Caco-2 (cell line): ENCODE results near the gene MMP26. TPM values are rescaled to one million over a fixed set of nuclear protein-coding genes. Genes with fewer than 3 reads are reported as not detected.

Experiments
- BruUV-seq: library from RNA; stranded (reverse); fragments of 400-500 nt; replicated peaks from 2 replicates; lab custom pipeline; 2021; lab: Mats Ljungman, UMichigan
- CTCF ChIA-PET: fragments of 300-600 bp; sonication (Branson Sonifier 250); formaldehyde crosslinking; loops from one replicate; lab custom pipeline; 2022; ENCODE audit warnings: antibody characterized with exemption; lab: Charles Lee
- POLR2A ChIA-PET: fragments of 300-600 bp; sonication (Branson Sonifier 250); formaldehyde crosslinking; loops from one replicate; lab custom pipeline; 2022; ENCODE audit warnings: antibody characterized with exemption; lab: Charles Lee
- DNase-seq, 2 experiments: peaks; one replicate each; pipeline versions ENCODE4 v3.0.0 to v3.0.0-alpha.2; 2020 to 2022
- H3K27me3 ChIP-seq: replicated peaks from 2 replicates; pipeline ENCODE4 v1.6.0; 2011; ENCODE audit warnings: low read length; ENCODE audit not compliant: control insufficient read depth, insufficient read depth
- H3K36me3 ChIP-seq: 2 replicates; pipeline ENCODE4 v1.5.1; 2011; ENCODE audit warnings: low read length; ENCODE audit not compliant: control insufficient read depth, insufficient read depth
- H3K4me1 ChIP-seq: fragments of 250-450 bp; sonication (Bioruptor Pico); 2 replicates; pipeline ENCODE4 v1.5.1; 2020; ENCODE audit warnings: mild to moderate bottlenecking
- H3K4me3 ChIP-seq: 2 replicates; pipeline ENCODE4 v1.5.1; 2011; ENCODE audit warnings: low read depth, mild to moderate bottlenecking, control low read depth, low read length
- H3K9me3 ChIP-seq: fragments of 250-450 bp; sonication (Bioruptor Pico); 2 replicates; pipeline ENCODE4 v1.5.1; 2020; ENCODE audit warnings: mild to moderate bottlenecking, moderate library complexity
- H3K27ac Mint-ChIP-seq: one replicate; pipeline ENCODE4 v1.8.0; 2022; ENCODE audit warnings: mixed read lengths; ENCODE audit not compliant: unreplicated experiment
- H3K27me3 Mint-ChIP-seq: one replicate; pipeline ENCODE4 v1.8.0; 2022; ENCODE audit warnings: mixed read lengths; ENCODE audit not compliant: insufficient read depth, unreplicated experiment
- H3K36me3 Mint-ChIP-seq: one replicate; pipeline ENCODE4 v1.8.0; 2022; ENCODE audit warnings: mild to moderate bottlenecking, mixed read lengths; ENCODE audit not compliant: insufficient read depth, unreplicated experiment
- H3K4me1 Mint-ChIP-seq: one replicate; pipeline ENCODE4 v1.8.0; 2022; ENCODE audit warnings: low read depth, mixed read lengths; ENCODE audit not compliant: unreplicated experiment
- H3K4me3 Mint-ChIP-seq: one replicate; pipeline ENCODE4 v1.8.0; 2022; ENCODE audit warnings: mild to moderate bottlenecking, moderate library complexity, mixed read lengths; ENCODE audit not compliant: unreplicated experiment
- H3K9me3 Mint-ChIP-seq: one replicate; pipeline ENCODE4 v1.8.0; 2022; ENCODE audit warnings: mixed read lengths; ENCODE audit not compliant: unreplicated experiment
- intact Hi-C: fragments of 100-400 bp; cut with micrococcal nuclease; formaldehyde crosslinking; loops from one replicate; pipeline ENCODE4 v1.10.0; 2022; ENCODE audit not compliant: unreplicated experiment
- total RNA-seq: library from RNA; stranded (reverse); gene quantifications from 2 replicates; pipeline ENCODE4 v1.2.3, GENCODE V29; 2022
- TF ChIP-seq, protein P1 (sequence below), 2 experiments: fragments of 200-600 bp in 1 of 2; IDR thresholded peaks; 1 replicate in 1 of 2; 2 replicates in 1 of 2; pipeline versions ENCODE4 v1.5.1 to v1.8.0; 2011 to 2022; ENCODE audit warnings: antibody characterized with exemption in 1 of 2, control low read depth in 1 of 2, inconsistent platforms in 1 of 2, low read depth in 1 of 2, low read length in 1 of 2, mild to moderate bottlenecking in 1 of 2, moderate library complexity in 1 of 2; ENCODE audit not compliant: insufficient read depth in 1 of 2, severe bottlenecking in 1 of 2, unreplicated experiment in 1 of 2

Gene MMP26
- total RNA-seq, 1 experiment from 2014 or later, result not detected

DNA sequence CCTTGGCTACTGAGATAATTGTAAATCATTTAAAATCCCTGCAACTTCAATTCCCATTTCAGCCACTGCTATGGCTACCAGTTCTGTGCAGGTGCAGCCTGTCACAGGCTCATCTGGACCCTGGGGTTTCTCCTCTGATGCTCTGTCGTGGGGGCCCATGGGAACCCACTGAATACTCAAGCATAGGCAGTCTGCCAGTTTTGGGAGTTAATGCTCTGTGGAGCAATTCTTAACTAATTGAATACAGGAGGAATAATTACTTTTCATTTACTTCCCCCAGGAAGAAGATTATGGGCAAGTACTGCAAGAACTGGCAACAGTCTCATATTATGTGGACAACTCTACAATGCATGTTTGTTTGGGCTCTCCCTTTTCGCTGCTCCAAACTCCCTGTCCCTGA lies 32.8 kb upstream of the MMP26 start:
- TF ChIP-seq, protein P1, sequence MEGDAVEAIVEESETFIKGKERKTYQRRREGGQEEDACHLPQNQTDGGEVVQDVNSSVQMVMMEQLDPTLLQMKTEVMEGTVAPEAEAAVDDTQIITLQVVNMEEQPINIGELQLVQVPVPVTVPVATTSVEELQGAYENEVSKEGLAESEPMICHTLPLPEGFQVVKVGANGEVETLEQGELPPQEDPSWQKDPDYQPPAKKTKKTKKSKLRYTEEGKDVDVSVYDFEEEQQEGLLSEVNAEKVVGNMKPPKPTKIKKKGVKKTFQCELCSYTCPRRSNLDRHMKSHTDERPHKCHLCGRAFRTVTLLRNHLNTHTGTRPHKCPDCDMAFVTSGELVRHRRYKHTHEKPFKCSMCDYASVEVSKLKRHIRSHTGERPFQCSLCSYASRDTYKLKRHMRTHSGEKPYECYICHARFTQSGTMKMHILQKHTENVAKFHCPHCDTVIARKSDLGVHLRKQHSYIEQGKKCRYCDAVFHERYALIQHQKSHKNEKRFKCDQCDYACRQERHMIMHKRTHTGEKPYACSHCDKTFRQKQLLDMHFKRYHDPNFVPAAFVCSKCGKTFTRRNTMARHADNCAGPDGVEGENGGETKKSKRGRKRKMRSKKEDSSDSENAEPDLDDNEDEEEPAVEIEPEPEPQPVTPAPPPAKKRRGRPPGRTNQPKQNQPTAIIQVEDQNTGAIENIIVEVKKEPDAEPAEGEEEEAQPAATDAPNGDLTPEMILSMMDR (IDR thresholded peaks at IDR 0.05; ENCODE audit: insufficient read depth in 1 of 2, low read depth in 1 of 2, low read length in 1 of 2, severe bottlenecking in 1 of 2, unreplicated experiment in 1 of 2), result no peak
- H3K27ac Mint-ChIP-seq, result peak overlapping the region; percentile 34
- Histone ChIP-seq H3K36me3 (no peaks in the 10 kb centered on the region), H3K4me3 (no peak overlapping the region), H3K27me3 (no peaks in the 10 kb centered on the region), H3K4me1 (peaks cover 10% of the 10 kb centered on the region), H3K9me3 (no peaks in the 10 kb centered on the region)
- CTCF ChIA-PET, result no interaction called here
- peaks cover 4% of the 10 kb centered on the region for H3K27me3 Mint-ChIP-seq
- intact Hi-C loops, result loop anchor here (2.0 kb wide), 1 partner anchor 35 kb away; the partner anchor contains the start of gene OR51D1
- no peaks in the 10 kb centered on the region for H3K36me3 Mint-ChIP-seq
- DNase-seq, result no peak
- peaks cover 19% of the 10 kb centered on the region for H3K4me1 Mint-ChIP-seq
- H3K9me3 Mint-ChIP-seq, result peaks cover 9% of the 10 kb centered on the region
- no TSS peak for BruUV-seq
- POLR2A ChIA-PET, result no interaction called here
- no peak overlapping the region for H3K4me3 Mint-ChIP-seq

DNA sequence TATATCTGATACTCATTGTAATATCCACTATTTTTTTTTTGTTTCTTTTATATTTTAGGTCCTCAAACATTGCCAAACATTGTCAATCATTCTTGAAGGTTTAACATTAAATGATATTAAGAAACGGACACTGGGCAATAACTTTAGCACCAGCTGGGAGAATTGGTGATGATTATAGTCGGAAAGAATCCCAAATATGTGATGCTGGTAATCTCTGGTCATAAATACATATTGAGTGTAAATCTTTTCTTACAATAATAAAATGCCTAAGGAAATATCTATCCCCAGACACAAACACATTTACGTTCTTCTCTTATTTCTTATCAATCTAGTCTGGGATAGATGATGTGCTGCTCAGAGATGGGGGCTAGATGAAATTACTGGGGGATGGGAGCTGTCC lies 32.1 kb upstream of the MMP26 start:
- H3K9me3 ChIP-seq, result no peaks in the 10 kb centered on the region
- no peak overlapping the region for H3K4me3 ChIP-seq
- peaks cover under 1% of the 10 kb centered on the region for H3K27me3 Mint-ChIP-seq
- POLR2A ChIA-PET, result no interaction called here
- CTCF ChIA-PET, result no interaction called here
- H3K4me1 ChIP-seq, result peaks cover 10% of the 10 kb centered on the region
- intact Hi-C loops, result loop anchor here (2.0 kb wide), 1 partner anchor 36 kb away; the partner anchor contains the start of gene OR51D1
- H3K36me3 Mint-ChIP-seq, result no peaks in the 10 kb centered on the region
- peaks cover 9% of the 10 kb centered on the region for H3K9me3 Mint-ChIP-seq
- H3K4me1 Mint-ChIP-seq, result peaks cover 19% of the 10 kb centered on the region
- no peaks in the 10 kb centered on the region for H3K27me3 ChIP-seq
- no peak overlapping the region for H3K4me3 Mint-ChIP-seq
- no peak for DNase-seq
- H3K27ac Mint-ChIP-seq, result peak overlapping the region; percentile 34
- TF ChIP-seq, protein P1 (IDR thresholded peaks at IDR 0.05; ENCODE audit: insufficient read depth in 1 of 2, low read depth in 1 of 2, low read length in 1 of 2, severe bottlenecking in 1 of 2, unreplicated experiment in 1 of 2), result no peak
- H3K36me3 ChIP-seq, result no peaks in the 10 kb centered on the region
- no TSS peak for BruUV-seq

DNA sequence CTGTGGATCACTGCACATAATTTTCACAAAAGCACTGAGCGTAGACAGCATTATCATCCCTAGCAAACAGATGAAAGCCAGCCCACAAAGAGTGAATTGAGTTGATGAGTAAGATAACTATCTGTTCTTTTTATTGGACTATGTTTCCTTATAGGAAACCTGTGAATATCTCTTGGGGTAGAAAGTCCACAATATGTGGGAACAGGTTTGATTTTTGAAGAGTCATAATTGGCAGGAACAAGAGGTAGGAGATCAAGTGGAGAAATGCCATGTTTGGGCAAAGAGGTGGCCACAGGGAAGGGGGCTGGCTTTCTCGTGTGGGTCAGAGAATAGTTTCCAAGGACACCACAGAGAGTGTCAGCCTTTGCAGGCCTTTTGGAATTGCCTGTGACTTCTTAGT lies 30.8 kb upstream of the MMP26 start:
- intact Hi-C loops, result loop anchor here (2.0 kb wide), 1 partner anchor 37 kb away; the partner anchor contains the start of gene OR51D1
- CTCF ChIA-PET, result no interaction called here
- BruUV-seq, result no TSS peak

More for the DNA sequence above, 30.8 kb upstream of the MMP26 start:
- no peak overlapping the region for H3K27ac Mint-ChIP-seq
- H3K27me3 ChIP-seq, result no peaks in the 10 kb centered on the region
- POLR2A ChIA-PET, result no interaction called here
- H3K27me3 Mint-ChIP-seq, result no peaks in the 10 kb centered on the region
- no peaks in the 10 kb centered on the region for H3K9me3 ChIP-seq
- peaks cover 9% of the 10 kb centered on the region for H3K9me3 Mint-ChIP-seq
- no peak overlapping the region for H3K4me3 Mint-ChIP-seq
- no peak overlapping the region for H3K4me3 ChIP-seq
- DNase-seq, result no peak
- TF ChIP-seq, protein P1 (IDR thresholded peaks at IDR 0.05; ENCODE audit: insufficient read depth in 1 of 2, low read depth in 1 of 2, low read length in 1 of 2, severe bottlenecking in 1 of 2, unreplicated experiment in 1 of 2), result no peak
- peaks cover 10% of the 10 kb centered on the region for H3K4me1 ChIP-seq
- peaks cover 19% of the 10 kb centered on the region for H3K4me1 Mint-ChIP-seq
- H3K36me3 Mint-ChIP-seq, result no peaks in the 10 kb centered on the region
- H3K36me3 ChIP-seq, result no peaks in the 10 kb centered on the region
